MV-4-11 (cell line): ENCODE measurements around the gene MACO1.
A peak's percentile ranks its signal among the peaks of the same experiment; 100 is the strongest.
"Not testable (repeated sequence)": the region's sequence is repeated elsewhere in the genome, so short reads cannot be mapped to it uniquely, and the experiment has no call there.

Experiments
- DNase-seq: peaks from one replicate; lab custom pipeline; 2025; lab: John Stamatoyannopoulos, UW

The MACO1 gene

DNA sequence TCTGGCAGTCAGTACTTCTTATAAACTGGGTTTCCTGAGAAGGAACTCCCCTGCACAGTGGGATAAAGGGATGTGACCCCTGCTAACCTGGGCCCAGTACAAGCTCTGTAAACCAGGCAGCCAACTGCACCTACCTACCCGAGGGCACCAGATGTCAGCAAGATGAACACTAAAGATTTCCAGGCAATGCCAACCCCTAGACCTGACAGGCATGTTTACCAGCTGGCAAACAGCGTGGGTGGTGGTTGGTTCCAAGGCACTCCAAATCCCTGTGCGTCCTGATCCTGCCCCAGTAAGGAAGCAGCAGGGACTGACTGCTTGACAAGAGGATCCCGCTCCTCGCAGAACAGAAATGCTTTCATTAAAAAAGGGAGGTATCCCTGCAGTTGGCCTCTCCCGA, 7.5 kb upstream of the MACO1 start:
- not testable (repeated sequence) for DNase-seq

DNA sequence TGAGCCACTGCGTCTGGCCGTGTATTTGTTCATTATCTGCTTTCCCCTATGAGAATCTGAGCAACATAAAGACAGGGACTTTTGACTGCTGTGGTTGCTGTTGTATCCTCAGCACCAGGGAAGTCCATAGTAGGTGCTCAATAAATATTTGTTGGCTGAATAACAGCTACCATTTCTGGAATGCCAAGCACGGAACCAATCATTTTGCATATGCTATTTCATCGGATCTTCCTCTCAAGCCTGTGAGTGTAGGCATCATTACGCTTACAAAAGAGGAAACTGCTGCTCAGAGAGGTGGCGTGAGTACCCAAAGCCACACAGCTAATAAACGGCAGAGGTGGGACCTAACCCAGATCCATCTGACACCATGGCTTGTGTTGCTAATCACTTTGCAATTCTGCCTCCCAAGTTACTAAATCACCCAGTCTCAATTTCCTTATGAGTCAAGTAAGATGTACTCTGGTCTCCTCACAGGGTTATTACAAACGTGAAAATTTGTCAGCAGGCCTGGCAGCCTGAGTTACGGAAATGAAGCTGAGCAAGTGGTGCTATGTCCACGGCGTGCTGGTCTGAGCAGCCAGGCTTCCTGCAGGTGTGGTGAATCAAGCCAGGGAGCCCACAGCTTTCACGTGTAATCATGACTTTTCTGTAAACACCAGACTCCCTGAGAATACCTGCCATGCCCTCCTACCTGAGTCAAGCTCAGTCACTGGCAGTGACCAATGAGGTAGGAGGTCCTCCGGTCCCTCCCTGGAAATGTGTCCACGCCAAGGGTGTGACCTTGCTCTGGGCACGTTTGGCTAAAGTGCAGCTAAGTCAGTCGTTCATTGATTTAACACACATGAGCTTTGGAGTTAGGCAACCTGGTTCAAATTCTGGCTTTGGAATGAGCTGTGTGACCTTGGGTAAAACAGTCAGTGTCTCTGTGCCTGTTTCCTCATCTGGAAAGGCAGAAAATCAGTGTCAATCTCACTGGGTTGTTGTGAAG, 5.3 kb upstream of the MACO1 start:
- peak; percentile 22 for DNase-seq

DNA sequence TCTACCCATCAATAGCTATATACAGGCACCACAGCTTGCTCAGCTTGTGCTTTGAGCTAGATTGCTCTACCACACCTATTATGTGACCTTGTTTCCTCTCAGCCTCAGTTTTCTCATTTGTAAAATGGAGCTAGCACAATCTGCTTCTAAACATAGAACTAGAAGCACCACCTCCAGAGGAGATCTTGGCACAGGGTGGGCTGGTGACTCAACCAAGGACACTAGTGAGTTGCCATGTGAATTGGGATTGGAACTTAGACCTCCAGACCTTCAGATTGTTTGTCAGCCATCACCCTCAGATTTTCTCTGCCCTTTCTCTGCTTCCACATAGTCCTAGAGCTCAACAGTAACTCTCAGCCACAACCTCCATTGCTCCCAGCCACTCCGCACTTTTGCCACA, 3.0 kb upstream of the MACO1 start:
- DNase-seq = no peak

GRCh38 chr1:25428475-25429166, 2.1 kb upstream of the MACO1 start:
- no peak for DNase-seq

GRCh38 chr1:25430967-25431881, 527 bp downstream of the MACO1 start:
- DNase-seq = no peak

- DNase-seq = no peak
Observed at GRCh38 chr1:25431955-25432719, 1.4 kb downstream of the MACO1 start.

GRCh38 chr1:25432749-25433388, 2.2 kb downstream of the MACO1 start:
- no peak for DNase-seq

GRCh38 chr1:25433389-25434186, 2.9 kb downstream of the MACO1 start:
- no peak for DNase-seq

DNA sequence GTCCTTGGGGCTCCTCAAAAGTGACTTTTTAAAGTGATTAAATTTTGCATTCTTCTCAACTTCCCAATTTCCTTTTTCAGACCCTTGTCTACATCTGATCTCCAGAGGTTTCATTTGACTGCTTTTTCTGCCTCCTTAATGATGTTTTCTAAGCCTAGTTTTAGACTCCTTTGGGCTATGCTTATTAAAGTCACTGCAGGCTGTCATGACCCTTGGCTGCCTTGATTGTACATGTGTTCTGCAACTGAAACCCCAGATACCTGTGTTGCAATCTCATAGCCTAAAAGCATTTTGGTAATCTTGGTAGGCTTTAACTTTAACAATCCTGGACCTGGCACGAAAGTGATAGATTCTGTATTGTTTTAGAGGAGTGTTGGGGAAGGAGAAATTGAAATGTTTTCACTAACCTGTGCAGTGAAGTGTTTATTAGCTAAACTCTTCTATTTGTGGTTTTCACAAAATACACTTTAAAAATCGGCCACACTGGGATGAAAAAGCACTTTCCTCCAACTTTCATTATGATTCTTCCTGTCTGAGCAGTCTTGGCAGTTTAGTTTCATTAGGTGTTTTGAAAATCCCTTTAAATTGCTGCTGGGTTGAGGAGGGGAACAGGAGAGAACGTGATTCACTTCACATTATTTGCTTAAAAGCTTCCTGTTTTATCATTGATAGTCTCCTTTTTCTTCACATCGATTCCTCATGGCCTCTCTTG, 4.9 kb downstream of the MACO1 start:
- peak; percentile 32 for DNase-seq

DNA sequence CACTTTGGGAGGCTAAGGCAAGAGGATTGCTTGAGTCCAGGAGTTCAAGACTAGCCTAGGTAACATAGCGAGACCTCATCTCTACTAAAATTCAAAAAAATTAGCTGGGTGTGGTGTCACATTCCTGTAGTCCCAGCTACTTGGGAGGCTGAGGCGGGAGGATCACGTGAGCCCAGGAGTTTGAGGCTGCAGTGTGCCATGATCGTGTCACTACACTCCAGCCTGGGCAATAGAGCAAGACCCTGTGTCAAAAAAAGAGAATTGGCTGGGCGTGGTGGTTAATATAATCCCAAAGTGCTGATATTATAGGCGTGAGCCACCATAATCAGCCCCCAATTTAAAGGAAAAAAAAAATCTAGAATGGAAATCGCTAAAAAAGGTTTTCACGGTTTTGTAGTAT, 7.0 kb downstream of the MACO1 start:
- DNase-seq = no peak

GRCh38 chr1:25439287-25439686, 8.6 kb downstream of the MACO1 start:
- no peak for DNase-seq

DNA sequence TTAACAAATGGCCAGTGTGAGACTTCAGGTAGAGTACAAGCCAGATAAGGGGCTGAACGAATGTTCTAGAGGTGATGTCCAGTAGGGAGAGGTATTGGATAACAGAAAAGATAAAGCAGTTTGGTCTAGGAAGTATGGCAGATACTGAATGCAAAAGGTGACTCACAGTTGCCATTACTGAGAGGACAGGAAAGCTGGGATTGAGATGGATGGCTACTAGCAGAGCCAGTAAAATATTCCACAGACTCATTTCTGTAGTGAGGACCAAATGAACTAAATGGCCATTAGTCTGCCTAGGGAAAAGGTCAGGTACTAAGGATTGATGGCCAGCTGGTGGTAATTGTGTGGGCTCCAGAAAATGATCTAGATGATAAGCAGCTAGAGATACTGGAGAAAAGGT, 11.5 kb downstream of the MACO1 start:
- no peak for DNase-seq

DNA sequence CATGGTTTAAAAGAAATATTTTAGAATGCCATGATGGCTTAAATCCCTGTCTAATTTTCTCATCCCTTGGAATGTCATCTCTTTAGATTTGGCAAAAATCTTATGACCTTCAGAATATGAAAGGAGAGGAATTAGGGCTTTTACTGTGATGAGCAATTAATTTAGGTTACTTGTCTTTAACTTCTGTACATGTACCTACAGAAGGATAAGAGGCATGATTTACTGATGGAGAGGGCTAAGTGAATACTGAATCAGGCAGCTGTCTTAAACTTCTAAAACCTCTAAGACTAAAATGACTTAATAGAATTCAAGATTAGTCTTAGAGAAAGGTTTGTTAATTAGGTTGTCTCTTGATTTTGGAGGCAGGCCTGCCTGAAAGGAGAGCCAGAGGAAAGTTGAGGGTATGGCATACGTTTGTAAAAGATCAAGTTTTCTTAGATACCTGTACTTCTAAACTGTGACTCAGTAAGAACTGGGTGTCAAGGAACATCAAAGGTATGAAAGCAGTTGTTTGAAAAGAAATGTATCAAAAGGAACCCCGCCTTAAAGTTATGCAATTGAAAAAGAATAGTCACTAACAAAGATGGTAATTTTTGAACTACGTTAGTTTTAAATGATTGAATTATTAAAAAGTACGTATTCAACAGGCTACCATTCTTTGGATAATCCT, 12.5 kb downstream of the MACO1 start:
- DNase-seq = no peak

- DNase-seq = not testable (repeated sequence)
Observed at GRCh38 chr1:25444604-25445003, 13.9 kb downstream of the MACO1 start.

DNA sequence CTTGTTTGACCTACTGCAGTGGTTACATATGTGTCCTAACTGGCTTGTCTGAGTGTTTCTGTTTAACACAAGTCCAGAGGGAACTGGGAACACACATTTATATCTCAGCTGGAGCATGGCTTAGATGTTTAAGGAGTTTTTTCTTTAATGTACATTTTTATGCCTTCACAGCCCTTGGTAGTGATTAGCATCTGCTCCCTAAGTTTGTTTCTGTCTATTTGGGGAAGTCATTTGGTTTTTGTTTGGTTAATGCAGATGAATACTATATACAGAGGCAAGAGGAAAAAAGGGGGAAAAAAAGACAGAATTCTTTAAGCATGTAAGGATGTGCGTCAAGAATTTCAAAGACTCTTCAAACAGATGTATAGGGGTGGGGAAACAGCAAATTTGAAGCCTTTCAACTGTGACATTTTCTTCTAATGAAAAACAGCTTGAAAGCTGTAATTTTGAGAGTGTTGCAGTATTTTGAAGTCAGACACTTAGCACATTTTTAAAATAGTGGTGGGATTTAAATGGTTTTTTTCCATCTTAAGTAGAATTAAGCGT, 15.4 kb downstream of the MACO1 start:
- DNase-seq = no peak

GRCh38 chr1:25447547-25447946, 16.9 kb downstream of the MACO1 start:
- no peak for DNase-seq

DNA sequence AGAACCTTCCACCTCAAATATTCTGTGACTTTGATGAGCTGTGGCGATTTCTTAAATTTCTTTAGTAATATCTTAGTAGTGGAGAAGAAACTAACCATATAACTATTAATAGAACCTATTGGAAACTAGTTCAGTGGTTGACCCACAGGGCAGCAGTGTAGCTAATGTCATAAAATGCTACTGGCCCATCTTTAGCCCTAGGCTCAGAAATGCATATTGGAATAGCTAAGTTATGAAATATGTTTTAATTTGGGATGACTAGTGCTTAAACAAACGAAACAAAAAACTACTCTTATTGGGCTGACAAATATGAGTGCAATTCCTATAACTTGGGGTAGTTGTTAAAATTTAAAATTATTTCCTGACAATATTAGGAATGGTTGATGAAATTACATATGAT, 20.2 kb downstream of the MACO1 start:
- DNase-seq = no peak

GRCh38 chr1:25451908-25452307, 21.2 kb downstream of the MACO1 start:
- DNase-seq = peak; percentile 37
